ENCODE measurements around the gene MTERF2.

The MTERF2 gene

GRCh38 chr12:106955377-106956047 is 31.4 kb downstream of the MTERF2 start, which contains the start of gene TMEM263:
Gene TMEM263 (plus strand): TSS chr12:106955907. CDS start chr12:106967117, 11,210 bp downstream.
- Histone ChIP-seq H3K9me3 (ENCODE audit: control insufficient read depth, insufficient read depth, low read length) (no peaks in the 10 kb centered on the region), H4K20me1 (ENCODE audit: control insufficient read depth, insufficient read depth, low read depth, low read length) (no peaks in the 10 kb centered on the region), H3K27me3 (ENCODE audit: control insufficient read depth, low read length) (no peaks in the 10 kb centered on the region; the same call in 1 of the 2 replicates), H3K4me2 (ENCODE audit: low read length) (peak within 1 kb of the TSS; percentile 97), H3K9me2 (replicated peaks; ENCODE audit: control insufficient read depth, low read length) (no peaks in the 10 kb centered on the region), H3K4me1 (ENCODE audit: control insufficient read depth, low read length) (peaks cover 29% of the 10 kb centered on the region), H3F3A (ENCODE audit: control insufficient read depth, insufficient read depth) (peaks cover 18% of the 10 kb centered on the region), H3K27ac (ENCODE audit: low read depth, low read length) (peak within 1 kb of the TSS; percentile 75), H3K36me3 (ENCODE audit: control insufficient read depth, low read length) (peaks cover 10% of the 10 kb centered on the region), H3K4me3 (ENCODE audit: low read length) (peak within 1 kb of the TSS; percentile 89), H3K79me2 (ENCODE audit: control insufficient read depth, low read length) (peaks cover 41% of the 10 kb centered on the region)
- no peak for TF ChIP-seq EZH2phosphoT487 (IDR thresholded peaks at IDR 0.05; ENCODE audit: borderline replicate concordance, low read length)
- TF ChIP-seq, protein P1, sequence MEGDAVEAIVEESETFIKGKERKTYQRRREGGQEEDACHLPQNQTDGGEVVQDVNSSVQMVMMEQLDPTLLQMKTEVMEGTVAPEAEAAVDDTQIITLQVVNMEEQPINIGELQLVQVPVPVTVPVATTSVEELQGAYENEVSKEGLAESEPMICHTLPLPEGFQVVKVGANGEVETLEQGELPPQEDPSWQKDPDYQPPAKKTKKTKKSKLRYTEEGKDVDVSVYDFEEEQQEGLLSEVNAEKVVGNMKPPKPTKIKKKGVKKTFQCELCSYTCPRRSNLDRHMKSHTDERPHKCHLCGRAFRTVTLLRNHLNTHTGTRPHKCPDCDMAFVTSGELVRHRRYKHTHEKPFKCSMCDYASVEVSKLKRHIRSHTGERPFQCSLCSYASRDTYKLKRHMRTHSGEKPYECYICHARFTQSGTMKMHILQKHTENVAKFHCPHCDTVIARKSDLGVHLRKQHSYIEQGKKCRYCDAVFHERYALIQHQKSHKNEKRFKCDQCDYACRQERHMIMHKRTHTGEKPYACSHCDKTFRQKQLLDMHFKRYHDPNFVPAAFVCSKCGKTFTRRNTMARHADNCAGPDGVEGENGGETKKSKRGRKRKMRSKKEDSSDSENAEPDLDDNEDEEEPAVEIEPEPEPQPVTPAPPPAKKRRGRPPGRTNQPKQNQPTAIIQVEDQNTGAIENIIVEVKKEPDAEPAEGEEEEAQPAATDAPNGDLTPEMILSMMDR (IDR thresholded peaks at IDR 0.05; ENCODE audit: low read depth, low read length, poor library complexity, severe bottlenecking), result no peak

DNA sequence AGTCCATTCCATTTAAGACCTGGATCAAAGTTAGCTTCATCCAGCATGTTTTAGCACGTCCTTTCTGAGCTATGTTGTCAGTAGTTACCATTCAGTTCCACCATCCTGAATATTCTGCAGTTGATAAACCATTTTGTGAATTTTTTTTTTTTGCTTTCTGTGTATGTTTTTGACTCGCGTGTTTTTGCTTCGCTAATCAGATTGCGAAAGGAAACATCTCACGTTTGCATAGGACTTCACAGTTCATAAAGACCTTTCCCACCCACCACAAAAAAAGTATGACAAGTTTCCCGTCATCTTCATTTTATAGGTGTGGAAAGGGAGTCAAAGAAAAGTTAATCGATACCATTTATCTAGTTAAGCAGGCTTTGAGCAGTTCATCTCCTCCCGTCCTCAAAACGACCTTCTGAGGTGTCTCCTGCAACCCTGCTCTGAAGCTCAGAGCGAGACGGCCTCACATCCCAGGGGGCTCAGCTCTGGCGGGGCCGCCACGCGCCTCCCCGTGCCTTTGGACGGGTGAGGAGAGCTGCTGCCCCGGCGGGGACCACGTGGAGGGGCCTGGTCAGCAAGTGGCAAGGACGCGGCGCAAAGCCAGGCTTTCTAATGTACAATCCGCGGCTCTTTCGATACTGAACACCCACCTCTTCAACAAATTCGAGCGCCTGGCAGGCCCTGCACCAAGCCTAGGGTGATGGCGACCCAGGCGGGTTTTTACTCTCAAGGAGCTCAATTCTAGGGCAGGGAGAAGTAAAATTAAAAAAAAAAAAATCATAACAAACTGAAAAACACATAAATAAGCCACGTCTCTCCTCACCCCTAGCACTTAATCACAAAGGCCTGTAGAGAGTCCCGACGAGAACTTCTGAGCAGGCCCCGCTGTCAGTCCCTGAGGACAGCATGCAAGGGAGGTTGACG is 32.2 kb downstream of the MTERF2 start:
- H3K79me2 ChIP-seq (ENCODE audit: control insufficient read depth, low read length), result peaks cover 35% of the 10 kb centered on the region
- no peaks in the 10 kb centered on the region for H4K20me1 ChIP-seq (ENCODE audit: control insufficient read depth, insufficient read depth, low read depth, low read length)
- H3K4me1 ChIP-seq (ENCODE audit: control insufficient read depth, low read length), result peaks cover 29% of the 10 kb centered on the region
- peaks cover 10% of the 10 kb centered on the region for H3K36me3 ChIP-seq (ENCODE audit: control insufficient read depth, low read length)
- H3K9me2 ChIP-seq (replicated peaks; ENCODE audit: control insufficient read depth, low read length), result no peaks in the 10 kb centered on the region
- no peak overlapping the region for H3K27ac ChIP-seq (ENCODE audit: low read depth, low read length)
- no peaks in the 10 kb centered on the region; the same call in 1 of the 2 replicates for H3K27me3 ChIP-seq (ENCODE audit: control insufficient read depth, low read length)
- H3K9me3 ChIP-seq (ENCODE audit: control insufficient read depth, insufficient read depth, low read length), result no peaks in the 10 kb centered on the region
- H3F3A ChIP-seq (ENCODE audit: control insufficient read depth, insufficient read depth), result peaks cover 18% of the 10 kb centered on the region
- TF ChIP-seq, protein P1 (IDR thresholded peaks at IDR 0.05; ENCODE audit: low read depth, low read length, poor library complexity, severe bottlenecking), result no peak
- no peak for TF ChIP-seq EZH2phosphoT487 (IDR thresholded peaks at IDR 0.05; ENCODE audit: borderline replicate concordance, low read length)
- H3K4me2 ChIP-seq (ENCODE audit: low read length), result peak overlapping the region; percentile 97
- peak overlapping the region; percentile 89 for H3K4me3 ChIP-seq (ENCODE audit: low read length)

GRCh38 chr12:106953352-106954250 is 33.3 kb downstream of the MTERF2 start:
- H3K4me3 ChIP-seq (ENCODE audit: low read length), result no peak overlapping the region
- peaks cover 24% of the 10 kb centered on the region for H3K79me2 ChIP-seq (ENCODE audit: control insufficient read depth, low read length)
- peaks cover 18% of the 10 kb centered on the region for H3F3A ChIP-seq (ENCODE audit: control insufficient read depth, insufficient read depth)
- no peaks in the 10 kb centered on the region; the same call in 1 of the 2 replicates for H3K27me3 ChIP-seq (ENCODE audit: control insufficient read depth, low read length)
- H3K27ac ChIP-seq (ENCODE audit: low read depth, low read length), result no peak overlapping the region
- H3K9me2 ChIP-seq (replicated peaks; ENCODE audit: control insufficient read depth, low read length), result no peaks in the 10 kb centered on the region
- peaks cover under 1% of the 10 kb centered on the region; the same call in 1 of the 2 replicates for H3K9me3 ChIP-seq (ENCODE audit: control insufficient read depth, insufficient read depth, low read length)
- peaks cover 8% of the 10 kb centered on the region for H3K36me3 ChIP-seq (ENCODE audit: control insufficient read depth, low read length)
- no peaks in the 10 kb centered on the region for H4K20me1 ChIP-seq (ENCODE audit: control insufficient read depth, insufficient read depth, low read depth, low read length)
- TF ChIP-seq EZH2phosphoT487 (IDR thresholded peaks at IDR 0.05; ENCODE audit: borderline replicate concordance, low read length), result no peak
- H3K4me2 ChIP-seq (ENCODE audit: low read length), result 0 out of 2 replicates have a peak overlapping the region, but pooled peaks have one; percentile 97
- H3K4me1 ChIP-seq (ENCODE audit: control insufficient read depth, low read length), result peaks cover 27% of the 10 kb centered on the region

Data from DOHH2 (cell line).